IMR-90 (cell line): Measurements from ENCODE around the gene ZRANB3. TPM values are rescaled to one million over a fixed set of nuclear protein-coding genes. Genes with fewer than 3 reads are reported as not detected.

Source experiments
- ATAC-seq: fragments of 200-7000 bp; cut with Tn5 transposase; 2 replicates; pipeline ENCODE4 v1.9.1; 2020; ENCODE audit warnings: low read depth, mild to moderate bottlenecking, moderate library complexity
- BruUV-seq: library from RNA; stranded (reverse); fragments of 400-500 nt; replicated peaks from 2 replicates; lab custom pipeline; 2021; lab: Mats Ljungman, UMichigan
- CTCF ChIA-PET: fragments of 300-600 bp; formaldehyde crosslinking; extraction: SDS; loops from one replicate; lab custom pipeline; 2021; ENCODE audit warnings: antibody characterized with exemption; lab: Yijun Ruan, JAX
- POLR2A ChIA-PET: fragments of 300-600 bp; sonication (Branson Sonifier 250); formaldehyde crosslinking; loops from one replicate; lab custom pipeline; 2022; ENCODE audit warnings: antibody characterized with exemption; ENCODE audit not compliant: unreplicated experiment; lab: Charles Lee
- DNase-seq: peaks from one replicate; pipeline ENCODE4 v3.0.0; 2013
- H2AFZ ChIP-seq: replicated peaks from 2 replicates; pipeline ENCODE3; 2013; ENCODE audit warnings: low read length, mild to moderate bottlenecking; ENCODE audit not compliant: poor library complexity
- H2AK5ac ChIP-seq: 2 replicates; pipeline ENCODE4 v1.6.1; 2013; ENCODE audit warnings: low read depth, low read length, inconsistent platforms
- H2AK9ac ChIP-seq: replicated peaks from 2 replicates; pipeline ENCODE3; 2013; ENCODE audit warnings: mild to moderate bottlenecking, low read depth, low read length, moderate library complexity; ENCODE audit not compliant: poor library complexity
- H2BK120ac ChIP-seq: 2 replicates; pipeline ENCODE4 v1.6.1; 2013; ENCODE audit warnings: low read depth, low read length, inconsistent platforms
- H2BK15ac ChIP-seq: 3 replicates; pipeline ENCODE4 v1.6.1; 2013; ENCODE audit warnings: low read depth, low read length, inconsistent platforms
- H2BK20ac ChIP-seq: 2 replicates; pipeline ENCODE4 v1.6.1; 2013; ENCODE audit warnings: low read depth, mild to moderate bottlenecking, inconsistent platforms, low read length, moderate library complexity
- H2BK5ac ChIP-seq: 2 replicates; pipeline ENCODE4 v1.6.1; 2013; ENCODE audit warnings: mild to moderate bottlenecking, low read depth, low read length, inconsistent platforms; ENCODE audit not compliant: poor library complexity, severe bottlenecking
- H3K14ac ChIP-seq: replicated peaks from 2 replicates; pipeline ENCODE4 v1.6.1; 2013; ENCODE audit warnings: low read depth, low read length, inconsistent platforms
- H3K18ac ChIP-seq: 2 replicates; pipeline ENCODE4 v1.6.1; 2013; ENCODE audit warnings: low read depth, low read length, control low read depth
- H3K23ac ChIP-seq: 2 replicates; pipeline ENCODE4 v1.6.1; 2013; ENCODE audit warnings: low read depth, low read length, inconsistent platforms
- H3K27ac ChIP-seq: 2 replicates; pipeline ENCODE4 v1.5.1; 2013; ENCODE audit warnings: mild to moderate bottlenecking, control low read depth, low read length; ENCODE audit not compliant: insufficient read depth
- H3K27me3 ChIP-seq: 2 replicates; pipeline ENCODE4 v1.6.1; 2013; ENCODE audit warnings: low read length; ENCODE audit not compliant: control insufficient read depth, insufficient read depth
- H3K36me3 ChIP-seq: 2 replicates; pipeline ENCODE4 v1.6.1; 2013; ENCODE audit warnings: low read length, mixed read lengths; ENCODE audit not compliant: control insufficient read depth, insufficient read depth
- H3K4ac ChIP-seq: 2 replicates; pipeline ENCODE4 v1.6.1; 2013; ENCODE audit warnings: low read depth, low read length, inconsistent platforms
- H3K4me1 ChIP-seq: 2 replicates; pipeline ENCODE4 v1.6.1; 2013; ENCODE audit warnings: low read length, mixed read lengths; ENCODE audit not compliant: control insufficient read depth, insufficient read depth
- H3K4me2 ChIP-seq: 2 replicates; pipeline ENCODE4 v1.6.1; 2013; ENCODE audit warnings: low read depth, mild to moderate bottlenecking, control low read depth, low read length, moderate library complexity
- H3K4me3 ChIP-seq: 2 replicates; pipeline ENCODE4 v1.5.1; 2013; ENCODE audit warnings: low read depth, mild to moderate bottlenecking, control low read depth, low read length, moderate library complexity; ENCODE audit not compliant: insufficient read depth
- H3K56ac ChIP-seq: 2 replicates; pipeline ENCODE4 v1.6.1; 2013; ENCODE audit warnings: low read length, inconsistent platforms; ENCODE audit not compliant: insufficient read depth; ENCODE audit errors: extremely low read depth
- H3K79me1 ChIP-seq, 2 experiments: 2 replicates each; pipeline ENCODE4 v1.6.1; 2013; ENCODE audit warnings: low read length in 2 of 2, inconsistent platforms in 1 of 2, low read depth in 1 of 2
- H3K9ac ChIP-seq: 2 replicates; pipeline ENCODE4 v1.6.1; 2013; ENCODE audit warnings: low read depth, low read length, control low read depth
- H3K9me1 ChIP-seq: 2 replicates; pipeline ENCODE4 v1.6.1; 2013; ENCODE audit warnings: low read length, inconsistent platforms; ENCODE audit not compliant: insufficient read depth
- H3K9me3 ChIP-seq: 2 replicates; pipeline ENCODE4 v1.6.1; 2013; ENCODE audit warnings: low read length; ENCODE audit not compliant: control insufficient read depth, insufficient read depth
- H4K20me1 ChIP-seq: 2 replicates; pipeline ENCODE4 v1.6.1; 2013; ENCODE audit warnings: low read length, inconsistent platforms; ENCODE audit not compliant: insufficient read depth
- H4K5ac ChIP-seq: 2 replicates; pipeline ENCODE4 v1.6.1; 2013; ENCODE audit warnings: mild to moderate bottlenecking, low read depth, low read length, control low read depth
- H4K8ac ChIP-seq, 2 experiments: 2 replicates each; pipeline ENCODE4 v1.6.1; 2013; ENCODE audit warnings: low read depth in 2 of 2, low read length in 2 of 2, control low read depth in 1 of 2, inconsistent platforms in 1 of 2
- H4K91ac ChIP-seq: 2 replicates; pipeline ENCODE4 v1.6.1; 2013; ENCODE audit warnings: low read depth, low read length, inconsistent platforms; ENCODE audit not compliant: insufficient read depth
- FOS ChIP-seq: fragments of 150-350 bp; IDR thresholded peaks from 2 replicates; pipeline ENCODE4 v1.6.1; 2016; ENCODE audit warnings: low read depth, low read length
- MAFK ChIP-seq: IDR thresholded peaks from 2 replicates; pipeline ENCODE4 v1.6.1; 2012; ENCODE audit warnings: low read depth, low read length, improper control_type of control experiment
- NFE2L2 ChIP-seq: fragments of 150-350 bp; IDR thresholded peaks from 2 replicates; pipeline ENCODE4 v1.6.1; 2016; ENCODE audit warnings: low read depth, mild to moderate bottlenecking, low read length
- RAD21 ChIP-seq: IDR thresholded peaks from 2 replicates; pipeline ENCODE4 v1.6.1; 2012; ENCODE audit warnings: low read length, improper control_type of control experiment
- RFX5 ChIP-seq: IDR thresholded peaks from 2 replicates; pipeline ENCODE4 v1.8.0; 2012; ENCODE audit warnings: low read depth, mild to moderate bottlenecking, low read length, moderate library complexity
- SMC3 ChIP-seq: fragments of 150-350 bp; IDR thresholded peaks from 2 replicates; pipeline ENCODE4 v1.6.1; 2016; ENCODE audit warnings: low read depth, mild to moderate bottlenecking, antibody characterized with exemption, low read length, moderate library complexity
- whole genome bisulfite sequencing, 2 experiments: methylation state at CpG; one replicate each; pipeline versions ENCODE4 v1.1.5 to v1.1.7; 2013; ENCODE audit warnings: missing lambda C conversion rate in 2 of 2; ENCODE audit not compliant: insufficient read length in 1 of 2; ENCODE audit errors: extremely low coverage in 2 of 2; 5-methylcytosine and 5-hydroxymethylcytosine counted together
- dilution Hi-C: fragments of 300-500 bp; cut with HindIII; formaldehyde crosslinking; loops from one replicate; pipeline ENCODE4 v1.14.3; 2018; ENCODE audit warnings: low sequenced_read_pairs; ENCODE audit not compliant: unreplicated experiment
- in situ Hi-C: fragments of 300-500 bp; cut with MboI; formaldehyde crosslinking; loops from 3 replicates; pipeline ENCODE4 v1.14.3; 2019; ENCODE audit warnings: low sequenced_read_pairs, inconsistent platforms, mixed read lengths
- intact Hi-C: fragments of 100-400 bp; cut with micrococcal nuclease; formaldehyde crosslinking; loops from 2 replicates; pipeline ENCODE4 v1.10.0; 2022
- polyA plus RNA-seq, 3 experiments: library from polyadenylated mRNA; depleted of rRNA; stranded (reverse); fragments of >200 nt; gene quantifications; 2 replicates each; pipeline ENCODE4 v1.2.3, GENCODE V29; 2012; ENCODE audit warnings: low replicate concordance in 1 of 3
- total RNA-seq: library from RNA; depleted of rRNA; stranded (reverse); fragments of >200 nt; gene quantifications from 2 replicates; pipeline ENCODE4 v1.2.3, GENCODE V29; 2012

The ZRANB3 gene
- total and polyA plus RNA-seq, 2 of the 4 experiments (the other 2 are of a cell fraction), result 3.4 to 9.3 TPM

- no peak overlapping the region for H3K4me2 ChIP-seq
- no peak overlapping the region for H3K4ac ChIP-seq
- no peak overlapping the region for H2BK5ac ChIP-seq
- dilution Hi-C loops (no loop called here), in situ Hi-C loops (no loop called here), intact Hi-C loops (no loop called here)
- no peak overlapping the region for H4K5ac ChIP-seq
- H2BK20ac ChIP-seq, result no peak overlapping the region
- no peak overlapping the region for H4K8ac ChIP-seq
- H3K27ac ChIP-seq, result no peak overlapping the region
- DNase-seq (peak; percentile 38), ATAC-seq (peak; percentile 68)
- H2BK120ac ChIP-seq, result no peak overlapping the region
- peaks cover 3% of the 10 kb centered on the region; the same call in 1 of the 2 replicates for H3K9me3 ChIP-seq
- no peak overlapping the region for H3K56ac ChIP-seq
- no peaks in the 10 kb centered on the region for H3K36me3 ChIP-seq
- H4K91ac ChIP-seq, result no peak overlapping the region
- H3K9ac ChIP-seq, result no peak overlapping the region
- ChIA-PET CTCF (no interaction called here), POLR2A (no interaction called here)
- no peaks in the 10 kb centered on the region for H3K9me1 ChIP-seq
- H3K14ac ChIP-seq, result no peak overlapping the region
- H2AK5ac ChIP-seq, result no peak overlapping the region
- H2AFZ ChIP-seq, result no peak overlapping the region
- TF ChIP-seq FOS (no peak), RAD21 (no peak), NFE2L2 (no peak), MAFK (peak; percentile 89), RFX5 (no peak), SMC3 (no peak)
- no peaks in the 10 kb centered on the region for H3K27me3 ChIP-seq
- no peaks in the 10 kb centered on the region for H4K20me1 ChIP-seq
- BruUV-seq, result no TSS peak
- no peak overlapping the region for H3K23ac ChIP-seq
- no peaks in the 10 kb centered on the region for H3K79me1 ChIP-seq
- no peaks in the 10 kb centered on the region for H3K4me1 ChIP-seq
- no peak overlapping the region for H2AK9ac ChIP-seq
- WGBS, 2 experiments, result no CpG with 5 or more reads among the region's 1 CpG
- no peak overlapping the region for H3K4me3 ChIP-seq
- no peak overlapping the region for H2BK15ac ChIP-seq
- H3K18ac ChIP-seq, result no peak overlapping the region
Observed at GRCh38 chr2:135299658-135300244, 231.3 kb downstream of the ZRANB3 start.
